Measurements from ENCODE around the gene ARMC7.

- no peak for TF ChIP-seq CTCF (conservative IDR thresholded peaks at IDR 0.05 in 1 of 2, IDR thresholded peaks at IDR 0.05 in 1 of 2; ENCODE audit: extremely low read depth in 1 of 2, insufficient read depth in 1 of 2, low read depth in 1 of 2, low read length in 2 of 2)
- no peak for TF ChIP-seq EZH2 (IDR thresholded peaks at IDR 0.05; ENCODE audit: borderline replicate concordance, low read length)
These were observed 617 bp downstream of the ARMC7 start for GRCh38 chr17:75110234-75110937.
